GM15510 (cell line): ENCODE measurements around the gene MAPK12.

Source experiments
- POLR2A ChIP-seq: IDR thresholded peaks from 3 replicates; pipeline ENCODE4 v1.6.1; 2011; ENCODE audit warnings: borderline replicate concordance; ENCODE audit not compliant: insufficient read length; ENCODE audit errors: extremely low read depth

MAPK12 gene

GRCh38 chr22:50261615-50262459 is at the start of gene MAPK12:
Gene MAPK12 (minus strand): TSS chr22:50261683. CDS start chr22:50261509, 174 bp downstream.
- peak; percentile 47 for TF ChIP-seq POLR2A

GRCh38 chr22:50310949-50311444 is 49.5 kb upstream of the MAPK12 start:
- no peak for TF ChIP-seq POLR2A

- no peak for TF ChIP-seq POLR2A
Measured at GRCh38 chr22:50310031-50310722, 48.7 kb upstream of the MAPK12 start.

- no peak for TF ChIP-seq POLR2A
Measured at GRCh38 chr22:50309601-50309991, 48.1 kb upstream of the MAPK12 start.

- TF ChIP-seq POLR2A, result no peak
Measured at GRCh38 chr22:50308986-50309600, 47.6 kb upstream of the MAPK12 start.

GRCh38 chr22:50308597-50308935 is 47.1 kb upstream of the MAPK12 start:
- TF ChIP-seq POLR2A, result no peak

- no peak for TF ChIP-seq POLR2A
Measured at GRCh38 chr22:50307890-50308596, 46.6 kb upstream of the MAPK12 start.

GRCh38 chr22:50306753-50307749 is 45.6 kb upstream of the MAPK12 start, which contains the start of gene PLXNB2:
Gene PLXNB2 (minus strand): TSS chr22:50307646. CDS start chr22:50290584, 17,062 bp downstream.
- TF ChIP-seq POLR2A, result peak; percentile 63

GRCh38 chr22:50305923-50306566 is 44.6 kb upstream of the MAPK12 start:
- peak; percentile 31 for TF ChIP-seq POLR2A

GRCh38 chr22:50305393-50305922 is 44.0 kb upstream of the MAPK12 start:
- TF ChIP-seq POLR2A, result no peak

- no peak for TF ChIP-seq POLR2A
Measured at GRCh38 chr22:50304528-50305392, 43.3 kb upstream of the MAPK12 start.
